Endothelial cell of umbilical vein (primary cell): ENCODE measurements around the gene PTCSC3. TPM values are rescaled to one million over a fixed set of nuclear protein-coding genes. Genes with fewer than 3 reads are reported as not detected.

Experiments
- BruUV-seq: library from RNA; stranded (reverse); fragments of 400-500 nt; replicated peaks from 2 replicates; lab custom pipeline; 2021; lab: Mats Ljungman, UMichigan
- CTCF ChIA-PET: fragments of 300-600, 350-600 bp; sonication (Branson Sonifier 250); formaldehyde crosslinking; loops from one replicate; lab custom pipeline; 2021; ENCODE audit warnings: antibody characterized with exemption, inconsistent platforms; lab: Charles Lee
- POLR2A ChIA-PET: fragments of 300-600, 350-600 bp; sonication (Branson Sonifier 250); formaldehyde crosslinking; loops from one replicate; lab custom pipeline; 2021; ENCODE audit warnings: antibody characterized with exemption, inconsistent platforms; lab: Charles Lee
- DNase-seq: peaks from one replicate; pipeline ENCODE4 v3.0.0-alpha.2; 2011; ENCODE audit warnings: low read depth, low spot score
- FAIRE-seq: peaks from 2 replicates; lab custom pipeline; 2011; peaks lifted over from hg19 to GRCh38; lab: Jason Lieb, UNC
- H2AFZ ChIP-seq: 2 replicates; pipeline ENCODE4 v1.6.0; 2012; ENCODE audit warnings: low read depth, low read length, control low read depth, inconsistent platforms
- H3K27ac ChIP-seq: 2 replicates; pipeline ENCODE4 v1.5.1; 2011; ENCODE audit warnings: low read depth, mild to moderate bottlenecking, control low read depth, low read length, moderate library complexity; ENCODE audit not compliant: insufficient read depth
- H3K27me3 ChIP-seq, 2 experiments: 2 replicates each; pipeline versions ENCODE4 v1.6.0 to v1.6.1; 2011; ENCODE audit warnings: low read length in 2 of 2, mixed read lengths in 1 of 2; ENCODE audit not compliant: control insufficient read depth in 2 of 2, insufficient read depth in 2 of 2
- H3K36me3 ChIP-seq, 2 experiments: 2 replicates in 1 of 2; 3 replicates in 1 of 2; pipeline ENCODE4 v1.5.1; 2011; ENCODE audit warnings: low read length in 2 of 2, mild to moderate bottlenecking in 1 of 2, moderate library complexity in 1 of 2; ENCODE audit not compliant: control insufficient read depth in 2 of 2, insufficient read depth in 2 of 2; ENCODE audit errors: extremely low read depth in 1 of 2
- H3K4me1 ChIP-seq: 3 replicates; pipeline ENCODE4 v1.5.1; 2011; ENCODE audit warnings: mild to moderate bottlenecking, low read length; ENCODE audit not compliant: control insufficient read depth, insufficient read depth; ENCODE audit errors: extremely low read depth
- H3K4me2 ChIP-seq: 2 replicates; pipeline ENCODE4 v1.6.1; 2011; ENCODE audit warnings: low read length, control low read depth, mixed read lengths; ENCODE audit not compliant: insufficient read depth
- H3K4me3 ChIP-seq, 3 experiments: fragments of 200-600 bp in 1 of 3; sonication (generic), shearing (Covaris generic) in 1 of 3; replicated peaks in 1 of 3; 2 replicates each; pipeline ENCODE4 v1.5.1; 2011 to 2016; ENCODE audit warnings: control low read depth in 3 of 3, low read length in 3 of 3, mild to moderate bottlenecking in 2 of 3, inconsistent platforms in 1 of 3, low read depth in 1 of 3, moderate library complexity in 1 of 3; ENCODE audit not compliant: insufficient read depth in 1 of 3
- H3K79me2 ChIP-seq: 2 replicates; pipeline ENCODE4 v1.6.0; 2012; ENCODE audit warnings: low read length, inconsistent platforms; ENCODE audit not compliant: control insufficient read depth, insufficient read depth
- H3K9ac ChIP-seq: replicated peaks from 2 replicates; pipeline ENCODE3; 2011; ENCODE audit warnings: low read length, control low read depth; ENCODE audit not compliant: insufficient read depth; ENCODE audit errors: extremely low read depth
- H3K9me1 ChIP-seq: replicated peaks from 3 replicates; pipeline ENCODE4 v1.6.0; 2011; ENCODE audit warnings: mild to moderate bottlenecking, low read length; ENCODE audit not compliant: control insufficient read depth, insufficient read depth; ENCODE audit errors: extremely low read depth
- H3K9me3 ChIP-seq: replicated peaks from 2 replicates; pipeline ENCODE4 v1.5.1; 2012; ENCODE audit warnings: low read length, inconsistent platforms; ENCODE audit not compliant: control insufficient read depth, insufficient read depth
- H4K20me1 ChIP-seq: replicated peaks from 2 replicates; pipeline ENCODE3; 2011; ENCODE audit warnings: mild to moderate bottlenecking, low read length; ENCODE audit not compliant: control insufficient read depth, insufficient read depth; ENCODE audit errors: extremely low read depth
- EZH2 ChIP-seq: IDR thresholded peaks from 2 replicates; pipeline ENCODE4 v1.6.1; 2012; ENCODE audit warnings: borderline replicate concordance, low read depth, mild to moderate bottlenecking, moderate library complexity, low read length, inconsistent platforms; ENCODE audit not compliant: severe bottlenecking
- FOS ChIP-seq: IDR thresholded peaks from 2 replicates; pipeline ENCODE4 v1.6.1; 2011; ENCODE audit warnings: mild to moderate bottlenecking, low read length, moderate library complexity, borderline replicate concordance; ENCODE audit not compliant: insufficient read depth
- JUN ChIP-seq: IDR thresholded peaks from 2 replicates; pipeline ENCODE4 v1.6.1; 2011; ENCODE audit warnings: borderline replicate concordance, low read depth; ENCODE audit not compliant: insufficient read length, insufficient read depth
- MAX ChIP-seq: IDR thresholded peaks from 2 replicates; pipeline ENCODE4 v1.6.1; 2011; ENCODE audit not compliant: insufficient read depth, insufficient read length
- POLR2A ChIP-seq: IDR thresholded peaks from 2 replicates; pipeline ENCODE4 v1.6.1; 2012; ENCODE audit warnings: low read depth, mild to moderate bottlenecking, control low read depth, low read length
- POLR2AphosphoS5 ChIP-seq: IDR thresholded peaks from 2 replicates; pipeline ENCODE4 v1.6.1; 2012; ENCODE audit warnings: low read depth, mild to moderate bottlenecking, control low read depth, low read length, moderate library complexity; ENCODE audit not compliant: insufficient read depth
- dilution Hi-C: fragments of 300-500 bp; cut with MboI; formaldehyde crosslinking; loops from one replicate; pipeline ENCODE4 v1.15.0; 2019; ENCODE audit warnings: low sequenced_read_pairs; ENCODE audit not compliant: extremely low pct_ligation_motif_present
- intact Hi-C: fragments of 100-400 bp; cut with micrococcal nuclease; formaldehyde crosslinking; loops from one replicate; pipeline ENCODE4 v1.10.0; 2022
- polyA plus RNA-seq, 4 experiments: library from polyadenylated mRNA; depleted of rRNA in 3 of 4; stranded (reverse) in 3 of 4; unstranded in 1 of 4; fragments of >200 nt; gene quantifications; 2 replicates each; pipeline versions ENCODE4 v1.2.1 to v1.2.3, GENCODE V29; 2011 to 2012; ENCODE audit warnings: missing spikeins in 1 of 4
- total RNA-seq: library from RNA; stranded (reverse); gene quantifications from 2 replicates; pipeline ENCODE4 v1.2.3, GENCODE V29; 2021
- TF ChIP-seq, protein P1 (sequence below), 2 donors: IDR thresholded peaks; 1 replicate in 1 of 2; 2 replicates in 1 of 2; pipeline ENCODE4 v1.5.1; 2011; ENCODE audit warnings: low read length in 2 of 2, mild to moderate bottlenecking in 2 of 2, moderate library complexity in 2 of 2, control low read depth in 1 of 2, inconsistent platforms in 1 of 2, low read depth in 1 of 2; ENCODE audit not compliant: insufficient read depth in 1 of 2; ENCODE audit errors: extremely low read depth in 1 of 2

Gene PTCSC3
- total and polyA plus RNA-seq, 2 donors (not counting 3 experiments of a cell fraction or from before 2014, with no cell fraction given): not detected

GRCh38 chr14:36151335-36151734, 25.2 kb downstream of the PTCSC3 start:
- TF ChIP-seq POLR2AphosphoS5 (no peak), FOS (no peak), JUN (no peak), EZH2 (no peak), MAX (no peak), POLR2A (no peak)
- TF ChIP-seq, protein P1, sequence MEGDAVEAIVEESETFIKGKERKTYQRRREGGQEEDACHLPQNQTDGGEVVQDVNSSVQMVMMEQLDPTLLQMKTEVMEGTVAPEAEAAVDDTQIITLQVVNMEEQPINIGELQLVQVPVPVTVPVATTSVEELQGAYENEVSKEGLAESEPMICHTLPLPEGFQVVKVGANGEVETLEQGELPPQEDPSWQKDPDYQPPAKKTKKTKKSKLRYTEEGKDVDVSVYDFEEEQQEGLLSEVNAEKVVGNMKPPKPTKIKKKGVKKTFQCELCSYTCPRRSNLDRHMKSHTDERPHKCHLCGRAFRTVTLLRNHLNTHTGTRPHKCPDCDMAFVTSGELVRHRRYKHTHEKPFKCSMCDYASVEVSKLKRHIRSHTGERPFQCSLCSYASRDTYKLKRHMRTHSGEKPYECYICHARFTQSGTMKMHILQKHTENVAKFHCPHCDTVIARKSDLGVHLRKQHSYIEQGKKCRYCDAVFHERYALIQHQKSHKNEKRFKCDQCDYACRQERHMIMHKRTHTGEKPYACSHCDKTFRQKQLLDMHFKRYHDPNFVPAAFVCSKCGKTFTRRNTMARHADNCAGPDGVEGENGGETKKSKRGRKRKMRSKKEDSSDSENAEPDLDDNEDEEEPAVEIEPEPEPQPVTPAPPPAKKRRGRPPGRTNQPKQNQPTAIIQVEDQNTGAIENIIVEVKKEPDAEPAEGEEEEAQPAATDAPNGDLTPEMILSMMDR (IDR thresholded peaks at IDR 0.05; ENCODE audit: extremely low read depth in 1 of 2, insufficient read depth in 1 of 2, low read depth in 1 of 2, low read length in 2 of 2): no peak
- dilution Hi-C loops: no loop called here
- DNase-seq (no peak), FAIRE-seq (no peak)
- H3K27me3 ChIP-seq: no peaks in the 10 kb centered on the region
- no peaks in the 10 kb centered on the region for H3K9me3 ChIP-seq
- H4K20me1 ChIP-seq: no peaks in the 10 kb centered on the region
- no peaks in the 10 kb centered on the region for H3K36me3 ChIP-seq
- BruUV-seq: no TSS peak
- ChIA-PET CTCF (no interaction called here), POLR2A (no interaction called here)
- H3K4me3 ChIP-seq: no peak overlapping the region
- no peaks in the 10 kb centered on the region for H3K9me1 ChIP-seq
- no peak overlapping the region for H3K9ac ChIP-seq
- H3K27ac ChIP-seq: no peak overlapping the region
- H3K79me2 ChIP-seq: no peaks in the 10 kb centered on the region
- intact Hi-C loops: no loop called here
- H2AFZ ChIP-seq: no peak overlapping the region
- H3K4me1 ChIP-seq: no peaks in the 10 kb centered on the region
- H3K4me2 ChIP-seq: no peak overlapping the region
